ENCODE data around the gene MRAP. TPM values are rescaled to one million over a fixed set of nuclear protein-coding genes. Genes with fewer than 3 reads are reported as not detected.

Gene MRAP
- 3.8 TPM for total RNA-seq (2013)
- polyA plus RNA-seq (not detected), polyA minus RNA-seq (not detected in 2 replicates), total RNA-seq (0 to 0.58 (median 0) reads per million in 11 experiments)

- Histone ChIP-seq H3K27me3 (ENCODE audit: control insufficient read depth in 2 of 2, insufficient read depth in 2 of 2, low read length in 2 of 2) (no peaks in the 10 kb centered on the region), H3K9me3 (replicated peaks in 1 of 2; ENCODE audit: control insufficient read depth in 1 of 2, insufficient read depth in 1 of 2, low read length in 2 of 2) (peaks cover 5% of the 10 kb centered on the region in 2 donors), H2AFZ (ENCODE audit: insufficient read depth, low read depth, low read length, poor library complexity, severe bottlenecking) (no peak within 1 kb of the TSS), H3K79me2 (ENCODE audit: insufficient read depth, low read length) (no peaks in the 10 kb centered on the region), H3K4me3 (replicated peaks in 1 of 3; ENCODE audit: low read depth in 2 of 3, low read length in 3 of 3) (no peak within 1 kb of the TSS), H3K36me3 (replicated peaks in 1 of 2; ENCODE audit: control insufficient read depth in 1 of 2, insufficient read depth in 2 of 2, low read length in 2 of 2) (no peaks in the 10 kb centered on the region), H3K27ac (ENCODE audit: low read depth in 1 of 2, low read length in 2 of 2) (no peak within 1 kb of the TSS), H4K20me1 (ENCODE audit: insufficient read depth, low read length) (no peaks in the 10 kb centered on the region), H3K4me2 (replicated peaks; ENCODE audit: extremely low read depth, low read length, poor library complexity, severe bottlenecking) (no peak within 1 kb of the TSS), H3K4me1 (ENCODE audit: control insufficient read depth in 1 of 2, insufficient read depth in 2 of 2, low read length in 2 of 2) (no peaks in the 10 kb centered on the region), H3K9ac (ENCODE audit: insufficient read depth, low read length, poor library complexity, severe bottlenecking) (no peak within 1 kb of the TSS)
- WGBS (ENCODE audit: insufficient coverage), result 94% methylated on average over 8 of the region's 14 CpGs
- H3K27me3 Mint-ChIP-seq (ENCODE audit: low read depth in 3 of 3), result peaks cover 0 to 2% (median 0%) of the 10 kb centered on the region in 3 donors
- TF ChIP-seq, protein P1, sequence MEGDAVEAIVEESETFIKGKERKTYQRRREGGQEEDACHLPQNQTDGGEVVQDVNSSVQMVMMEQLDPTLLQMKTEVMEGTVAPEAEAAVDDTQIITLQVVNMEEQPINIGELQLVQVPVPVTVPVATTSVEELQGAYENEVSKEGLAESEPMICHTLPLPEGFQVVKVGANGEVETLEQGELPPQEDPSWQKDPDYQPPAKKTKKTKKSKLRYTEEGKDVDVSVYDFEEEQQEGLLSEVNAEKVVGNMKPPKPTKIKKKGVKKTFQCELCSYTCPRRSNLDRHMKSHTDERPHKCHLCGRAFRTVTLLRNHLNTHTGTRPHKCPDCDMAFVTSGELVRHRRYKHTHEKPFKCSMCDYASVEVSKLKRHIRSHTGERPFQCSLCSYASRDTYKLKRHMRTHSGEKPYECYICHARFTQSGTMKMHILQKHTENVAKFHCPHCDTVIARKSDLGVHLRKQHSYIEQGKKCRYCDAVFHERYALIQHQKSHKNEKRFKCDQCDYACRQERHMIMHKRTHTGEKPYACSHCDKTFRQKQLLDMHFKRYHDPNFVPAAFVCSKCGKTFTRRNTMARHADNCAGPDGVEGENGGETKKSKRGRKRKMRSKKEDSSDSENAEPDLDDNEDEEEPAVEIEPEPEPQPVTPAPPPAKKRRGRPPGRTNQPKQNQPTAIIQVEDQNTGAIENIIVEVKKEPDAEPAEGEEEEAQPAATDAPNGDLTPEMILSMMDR (IDR thresholded peaks at IDR 0.05), result no peak
- H3K4me1 Mint-ChIP-seq, result no peaks in the 10 kb centered on the region
- DNase-seq, result no peak
- peaks cover 3 to 5% of the 10 kb centered on the region in 2 donors for H3K36me3 Mint-ChIP-seq
- peak within 1 kb of the TSS in 1 of 7 donors; percentile 41 for H3K27ac Mint-ChIP-seq
- intact Hi-C loops (cut with micrococcal nuclease), result no loop called here
- H3K4me3 Mint-ChIP-seq, result no peak within 1 kb of the TSS
- H3K9me3 Mint-ChIP-seq, result peaks cover 0 to 6% (median 2%) of the 10 kb centered on the region in 7 donors
These were observed at the start of gene MRAP for GRCh38 chr21:32298658-32299081. MRAP (plus strand) TSS chr21:32298855; CDS start chr21:32298972, 117 bp downstream.

GRCh38 chr21:32249511-32250280, 49.0 kb upstream of the MRAP start:
- Histone ChIP-seq H3K9ac (ENCODE audit: insufficient read depth, low read length, poor library complexity, severe bottlenecking) (no peak overlapping the region), H3K36me3 (replicated peaks in 1 of 2; ENCODE audit: control insufficient read depth in 1 of 2, insufficient read depth in 2 of 2, low read length in 2 of 2) (no peaks in the 10 kb centered on the region), H2AFZ (ENCODE audit: insufficient read depth, low read depth, low read length, poor library complexity, severe bottlenecking) (no peak overlapping the region), H3K79me2 (ENCODE audit: insufficient read depth, low read length) (no peaks in the 10 kb centered on the region), H3K27me3 (ENCODE audit: control insufficient read depth in 2 of 2, insufficient read depth in 2 of 2, low read length in 2 of 2) (no peaks in the 10 kb centered on the region), H3K27ac (ENCODE audit: low read depth in 1 of 2, low read length in 2 of 2) (no peak overlapping the region), H4K20me1 (ENCODE audit: insufficient read depth, low read length) (no peaks in the 10 kb centered on the region), H3K4me2 (replicated peaks; ENCODE audit: extremely low read depth, low read length, poor library complexity, severe bottlenecking) (no peak overlapping the region), H3K4me1 (ENCODE audit: control insufficient read depth in 1 of 2, insufficient read depth in 2 of 2, low read length in 2 of 2) (no peaks in the 10 kb centered on the region), H3K9me3 (replicated peaks in 1 of 2; ENCODE audit: control insufficient read depth in 1 of 2, insufficient read depth in 1 of 2, low read length in 2 of 2) (peaks cover 10 to 14% of the 10 kb centered on the region in 2 donors), H3K4me3 (replicated peaks in 1 of 3; ENCODE audit: low read depth in 2 of 3, low read length in 3 of 3) (no peak overlapping the region)
- intact Hi-C loops (cut with micrococcal nuclease), result loop anchor here in 1 of 2 donors (10.0 kb wide), 1 partner anchor 375 kb away; the partner anchor contains the start of gene HUNK
- H3K27ac Mint-ChIP-seq, result no peak overlapping the region
- H3K27me3 Mint-ChIP-seq (ENCODE audit: low read depth in 3 of 3), result peaks cover 2 to 5% (median 4%) of the 10 kb centered on the region in 3 donors
- no peaks in the 10 kb centered on the region for H3K4me1 Mint-ChIP-seq
- TF ChIP-seq, protein P1 (IDR thresholded peaks at IDR 0.05), result no peak
- DNase-seq, result no peak
- 100% methylated on average over 1 of the region's 15 CpGs for WGBS (ENCODE audit: insufficient coverage)
- H3K9me3 Mint-ChIP-seq, result peaks cover 4 to 28% (median 15%) of the 10 kb centered on the region in 7 donors
- H3K36me3 Mint-ChIP-seq, result no peaks in the 10 kb centered on the region
- no peak overlapping the region for H3K4me3 Mint-ChIP-seq

Data from CD14-positive monocyte (primary cell).